ENCODE measurements around the gene S100A2.

GRCh38 chr1:153570874-153571273, 5.2 kb upstream of the S100A2 start:
- no peak for TF ChIP-seq CTCF (IDR thresholded peaks at IDR 0.05; ENCODE audit: insufficient read depth, low read length)
- no peak for TF ChIP-seq REST (IDR thresholded peaks at IDR 0.05; ENCODE audit: insufficient replicate concordance, low read depth)
- no peak for TF ChIP-seq POLR2AphosphoS5 (IDR thresholded peaks at IDR 0.05; ENCODE audit: low read depth)

All from HL-60 (cell line).